Measurements from ENCODE around the gene L1TD1.
A peak's percentile ranks its signal among the peaks of the same experiment; 100 is the strongest.
"Not testable (repeated sequence)": the region's sequence is repeated elsewhere in the genome, so short reads cannot be mapped to it uniquely, and the experiment has no call there.

The L1TD1 gene
- total RNA-seq = 0 to 0.07 reads per million in 2 donors

- no peak for DNase-seq
Measured at GRCh38 chr1:62194651-62195544, at the start of gene L1TD1. Gene L1TD1, plus strand, starts transcription at chr1:62194849. Its CDS starts 11,780 bp downstream, at chr1:62206629.

GRCh38 chr1:62159940-62160348, 34.7 kb upstream of the L1TD1 start:
- DNase-seq = no peak

GRCh38 chr1:62161711-62162110, 32.9 kb upstream of the L1TD1 start:
- DNase-seq = no peak

GRCh38 chr1:62170380-62170779, 24.3 kb upstream of the L1TD1 start:
- not testable (repeated sequence) for DNase-seq

DNA sequence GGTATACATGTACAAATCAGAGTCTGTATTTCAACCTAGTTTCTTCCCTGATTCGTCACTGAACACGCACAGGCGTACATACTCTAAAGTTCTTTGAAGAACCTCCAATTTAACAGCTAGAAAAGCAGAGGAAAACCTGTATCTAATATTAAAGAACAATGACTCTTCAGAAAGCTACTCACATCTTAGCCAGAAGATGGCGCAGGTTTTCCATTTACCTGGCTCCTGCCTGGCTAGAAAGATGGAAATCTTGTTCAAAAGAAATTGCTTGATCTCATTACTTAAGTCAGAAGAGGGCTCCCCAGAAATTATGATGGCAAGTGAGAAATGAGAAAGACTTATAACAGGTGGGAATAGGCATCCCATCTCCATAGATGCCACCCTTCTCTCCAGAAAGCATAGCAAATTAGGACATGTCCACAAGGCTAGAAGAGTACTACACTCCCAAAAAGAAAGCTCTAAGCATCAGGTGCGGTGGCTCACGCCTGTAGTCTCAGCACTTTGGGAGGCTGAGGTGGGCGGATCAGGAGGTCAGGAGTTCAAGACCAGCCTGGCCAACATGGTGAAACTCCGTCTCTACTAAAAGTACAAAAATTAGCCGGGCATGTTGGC, 19.0 kb upstream of the L1TD1 start:
- DNase-seq = peak; percentile 2

GRCh38 chr1:62176597-62177312, 17.9 kb upstream of the L1TD1 start:
- DNase-seq = no peak

DNA sequence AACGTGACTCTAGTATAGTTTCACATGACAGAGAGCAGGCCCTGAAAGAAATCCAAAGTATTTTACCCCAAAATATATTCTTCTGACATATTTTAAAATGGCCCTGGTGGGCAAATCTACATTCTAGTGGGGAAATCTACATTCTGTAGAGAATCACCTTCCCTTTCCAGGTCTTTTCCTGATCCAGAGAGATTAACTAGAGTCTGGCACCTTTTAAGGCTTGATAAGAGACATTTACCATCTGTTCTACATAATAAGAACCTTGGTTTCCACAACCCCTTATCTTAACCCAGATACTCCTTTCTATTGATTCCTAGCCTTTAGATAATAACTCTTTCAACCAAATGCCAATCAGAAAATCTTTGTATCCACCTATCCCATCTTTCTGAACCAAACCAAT, 17.0 kb upstream of the L1TD1 start:
- no peak for DNase-seq

GRCh38 chr1:62178372-62178771, 16.3 kb upstream of the L1TD1 start:
- no peak for DNase-seq

DNA sequence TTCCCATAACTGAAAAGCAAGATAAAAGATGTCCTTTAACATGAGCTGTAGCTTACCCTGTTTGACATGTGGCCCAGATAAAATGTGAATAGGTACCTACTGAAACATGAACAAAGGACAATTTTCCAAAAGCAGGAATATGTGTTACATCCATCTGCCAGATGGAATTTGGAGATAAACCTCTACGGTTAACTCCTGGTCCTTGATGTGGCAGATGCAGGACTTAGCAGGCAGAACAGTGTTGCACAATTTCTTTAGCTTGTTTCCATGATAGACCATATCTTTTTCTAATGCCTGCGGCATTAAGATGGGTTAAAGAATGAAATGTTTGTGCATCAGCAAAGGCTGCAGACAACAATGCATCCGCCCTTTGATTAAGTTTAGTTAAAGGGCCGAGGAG, 14.6 kb upstream of the L1TD1 start:
- DNase-seq = not testable (repeated sequence)

GRCh38 chr1:62180639-62181038, 14.0 kb upstream of the L1TD1 start:
- no peak for DNase-seq

DNA sequence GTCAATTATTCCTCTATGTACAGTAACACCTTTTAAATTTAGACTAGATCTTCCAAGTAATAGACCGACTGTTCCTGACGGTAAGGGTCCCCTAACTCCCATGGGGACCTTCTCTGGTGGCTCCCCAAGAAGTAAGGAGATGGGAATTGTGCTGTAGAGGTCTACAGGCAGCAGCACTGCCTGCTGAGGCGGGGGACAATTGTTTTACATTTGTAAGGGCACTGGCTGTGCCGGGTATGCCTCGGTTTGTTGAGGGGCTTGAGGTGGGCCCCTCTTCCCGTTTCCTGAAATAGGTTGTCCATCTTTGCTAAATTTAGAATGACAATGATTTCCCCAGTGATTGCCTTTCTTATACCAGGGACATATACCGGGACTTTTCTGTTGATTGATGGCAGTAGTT, 13.1 kb upstream of the L1TD1 start:
- DNase-seq = no peak

GRCh38 chr1:62182157-62182556, 12.5 kb upstream of the L1TD1 start:
- DNase-seq = not testable (repeated sequence)

- not testable (repeated sequence) for DNase-seq
Measured at GRCh38 chr1:62183164-62184020, 11.3 kb upstream of the L1TD1 start.

- no peak for DNase-seq
Measured at GRCh38 chr1:62184336-62184735, 10.3 kb upstream of the L1TD1 start.

- DNase-seq = not testable (repeated sequence)
Measured at GRCh38 chr1:62185233-62185632, 9.4 kb upstream of the L1TD1 start.

- no peak for DNase-seq
Measured at GRCh38 chr1:62185677-62186076, 9.0 kb upstream of the L1TD1 start.

DNA sequence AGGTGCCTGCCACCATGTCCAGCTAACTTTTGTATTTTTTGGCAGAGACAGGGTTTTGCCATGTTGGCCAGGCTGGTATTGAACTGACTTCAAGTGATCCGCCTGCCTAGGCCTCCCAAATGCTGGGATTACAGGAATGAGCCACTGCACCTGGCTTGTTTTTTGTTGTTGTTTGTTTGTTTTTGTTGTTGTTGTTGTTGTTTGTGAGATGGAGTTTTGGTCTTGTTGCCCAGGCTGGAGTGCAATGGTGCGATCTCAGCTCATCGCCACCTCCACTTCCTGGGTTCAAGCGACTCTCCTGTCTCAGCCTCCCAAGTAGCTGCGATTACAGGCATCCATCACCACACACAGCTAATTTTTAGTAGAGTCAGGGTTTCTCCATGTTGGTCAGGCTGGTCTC, 7.1 kb upstream of the L1TD1 start:
- no peak for DNase-seq

DNA sequence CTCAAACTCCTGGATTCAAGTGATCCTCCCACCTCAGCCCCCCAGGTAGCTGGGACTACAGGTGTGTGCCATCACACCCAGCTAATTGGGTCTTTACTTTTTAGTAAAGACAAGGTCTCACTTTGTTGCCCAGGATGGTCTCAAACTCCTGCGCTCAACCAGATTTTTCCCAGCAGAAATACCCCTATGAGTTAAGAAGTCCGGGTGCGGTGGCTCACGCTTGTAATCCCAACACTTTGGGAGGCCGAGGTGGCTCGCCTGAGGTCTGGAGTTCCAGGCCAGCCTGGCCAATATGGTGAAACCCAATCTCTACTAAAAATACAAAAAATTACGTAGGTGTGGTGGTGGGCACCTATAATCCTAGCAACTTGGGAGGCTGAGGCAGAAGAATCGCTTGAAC, 6.5 kb upstream of the L1TD1 start:
- DNase-seq = no peak

DNA sequence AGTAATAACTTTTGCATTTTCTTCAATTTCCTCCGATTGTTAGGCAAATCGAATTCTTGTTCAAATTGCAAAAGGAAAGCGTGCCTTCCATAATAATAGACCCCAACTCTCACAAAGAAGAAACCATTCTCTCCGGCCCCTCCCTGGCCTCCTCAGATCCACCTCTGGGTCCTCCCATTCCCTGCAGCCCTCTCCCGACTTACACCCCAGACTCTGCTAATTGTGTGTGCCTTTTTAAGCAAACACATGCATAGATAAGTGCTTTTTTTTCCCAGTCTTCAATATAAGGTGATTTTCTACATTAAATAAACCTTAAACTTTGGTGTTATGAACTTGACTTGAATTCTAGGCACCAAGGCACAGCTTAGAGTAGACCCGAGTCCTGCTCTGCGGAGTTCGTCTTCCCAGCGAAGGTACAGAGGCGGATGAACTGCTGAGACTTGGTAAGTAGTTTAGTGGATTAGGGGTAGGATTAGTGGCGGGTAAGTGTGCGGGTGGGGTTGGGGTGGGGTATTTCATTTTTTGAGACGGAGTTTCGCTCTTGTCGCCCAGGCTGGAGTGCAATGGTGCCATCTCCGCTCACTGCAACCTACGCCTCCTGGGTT, 1.5 kb downstream of the L1TD1 start:
- DNase-seq = no peak

DNA sequence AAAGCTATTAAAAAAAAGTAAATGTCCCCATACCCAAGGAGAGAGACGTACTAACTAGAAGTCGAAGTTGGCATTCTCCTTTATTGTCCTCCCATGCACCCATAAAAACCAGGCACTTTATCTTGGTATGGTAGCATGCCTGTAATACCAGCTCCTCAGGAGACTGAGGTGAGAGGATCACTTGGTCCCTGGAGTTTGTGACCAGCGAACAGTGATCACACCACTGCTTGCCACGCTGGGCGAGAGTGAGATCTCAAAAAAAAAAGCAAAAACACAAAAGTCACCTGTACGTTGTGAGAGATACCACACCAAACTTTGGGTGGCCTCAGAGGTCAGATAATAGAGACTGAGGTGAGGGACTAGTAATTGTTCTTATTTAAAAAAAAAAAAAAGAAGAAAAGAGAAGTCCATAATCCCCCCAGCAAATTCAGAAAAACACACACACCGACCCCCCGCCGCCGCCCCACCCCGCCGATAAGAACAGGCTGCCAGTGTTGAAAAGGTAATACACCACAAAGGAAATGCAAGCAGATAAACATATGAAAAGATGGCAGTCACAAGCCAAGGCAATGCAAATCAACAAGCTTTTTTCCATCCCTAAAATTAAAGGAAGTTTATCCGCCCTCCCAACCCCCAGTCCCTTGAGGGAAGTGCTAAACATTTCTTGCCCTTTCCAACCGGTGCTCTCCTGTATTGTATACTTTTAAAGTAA, 3.6 kb downstream of the L1TD1 start:
- DNase-seq = no peak

GRCh38 chr1:62198781-62199125, 4.1 kb downstream of the L1TD1 start:
- DNase-seq = no peak

- no peak for DNase-seq
Measured at GRCh38 chr1:62207187-62207586, 12.5 kb downstream of the L1TD1 start.

Data from T-helper 9 cell (primary cell).